SU-DHL-6 (cell line): Measurements from ENCODE around the gene ACACA.

Experiments
- H2AFZ ChIP-seq: fragments of 200-600 bp; sonication (generic); 2 replicates; pipeline ENCODE4 v1.6.1; 2014; ENCODE audit warnings: low read depth, mild to moderate bottlenecking, moderate library complexity, mixed read lengths, antibody characterized with exemption, low read length; ENCODE audit not compliant: severe bottlenecking
- H3F3A ChIP-seq: fragments of 200-600 bp; shearing (Covaris generic); 2 replicates; pipeline ENCODE4 v1.6.0; 2016; ENCODE audit warnings: antibody characterized with exemption, mild to moderate bottlenecking; ENCODE audit not compliant: insufficient read depth
- H3K27ac ChIP-seq: fragments of 200-600 bp; sonication (generic); 2 replicates; pipeline ENCODE4 v1.5.1; 2016; ENCODE audit warnings: low read depth, mild to moderate bottlenecking, low read length, moderate library complexity, mixed read lengths
- H3K27me3 ChIP-seq: fragments of 200-600 bp; sonication (generic), shearing (Covaris generic); 2 replicates; pipeline ENCODE4 v1.6.0; 2014; ENCODE audit warnings: mild to moderate bottlenecking, low read length
- H3K36me3 ChIP-seq: fragments of 200-600 bp; sonication (generic); 2 replicates; pipeline ENCODE4 v1.6.1; 2014; ENCODE audit warnings: mild to moderate bottlenecking, low read length, mixed read lengths
- H3K4me2 ChIP-seq: fragments of 300-600, 200-600 bp; shearing (Covaris generic), sonication (generic); 2 replicates; pipeline ENCODE4 v1.6.0; 2014; ENCODE audit warnings: low read length, low read depth, mild to moderate bottlenecking; ENCODE audit not compliant: poor library complexity, severe bottlenecking
- H3K4me3 ChIP-seq: fragments of 200-600 bp; sonication (generic); 2 replicates; pipeline ENCODE4 v1.5.1; 2014; ENCODE audit warnings: antibody characterized with exemption, low read length, mild to moderate bottlenecking, mixed read lengths; ENCODE audit not compliant: insufficient read depth, poor library complexity, severe bottlenecking
- H3K79me2 ChIP-seq: fragments of 200-600 bp; sonication (generic); 2 replicates; pipeline ENCODE4 v1.6.1; 2014; ENCODE audit warnings: mild to moderate bottlenecking, low read length, moderate library complexity; ENCODE audit not compliant: insufficient read depth
- H3K9ac ChIP-seq: fragments of 200-600 bp; sonication (generic); 2 replicates; pipeline ENCODE4 v1.7.0; 2014; ENCODE audit warnings: mild to moderate bottlenecking, low read length
- H3K9me2 ChIP-seq: fragments of 200-600 bp; sonication (generic); replicated peaks from 2 replicates; pipeline ENCODE4 v1.6.1; 2014; ENCODE audit warnings: low read length; ENCODE audit not compliant: insufficient read depth
- H3K9me3 ChIP-seq: fragments of 200-600 bp; sonication (generic); 2 replicates; pipeline ENCODE4 v1.6.1; 2014; ENCODE audit warnings: low read length, mixed read lengths; ENCODE audit not compliant: insufficient read depth
- H4K20me1 ChIP-seq: fragments of 200-600 bp; sonication (generic); 2 replicates; pipeline ENCODE4 v1.6.1; 2014; ENCODE audit warnings: low read depth, mild to moderate bottlenecking, antibody characterized with exemption, low read length, moderate library complexity, mixed read lengths
- CTCF ChIP-seq: fragments of 200-600 bp; sonication (generic); IDR thresholded peaks from one replicate; pipeline ENCODE4 v1.5.1; 2017; ENCODE audit warnings: antibody characterized with exemption, mild to moderate bottlenecking, low read length, moderate library complexity; ENCODE audit not compliant: insufficient read depth, poor library complexity, severe bottlenecking
- EZH2phosphoT487 ChIP-seq: fragments of 200-600 bp; sonication (generic), shearing (Covaris generic); conservative IDR thresholded peaks from 2 replicates; pipeline ENCODE4 v1.6.1; 2018; ENCODE audit warnings: mild to moderate bottlenecking, antibody characterized with exemption, low read length, moderate library complexity, mixed read lengths

Gene ACACA

GRCh38 chr17:37211136-37211535 is 195.5 kb downstream of the ACACA start:
- Histone ChIP-seq H3K79me2 (no peaks in the 10 kb centered on the region), H3K4me2 (no peak overlapping the region), H3K36me3 (peaks cover 27% of the 10 kb centered on the region; the same call in 1 of the 2 replicates), H4K20me1 (no peaks in the 10 kb centered on the region), H3K9me3 (no peaks in the 10 kb centered on the region), H2AFZ (no peak overlapping the region), H3K27ac (no peak overlapping the region), H3F3A (no peaks in the 10 kb centered on the region), H3K4me3 (no peak overlapping the region), H3K9ac (no peak overlapping the region), H3K27me3 (no peaks in the 10 kb centered on the region), H3K9me2 (no peaks in the 10 kb centered on the region)
- no peak for TF ChIP-seq EZH2phosphoT487

- Histone ChIP-seq H3K9me3 (no peaks in the 10 kb centered on the region), H3K27ac (no peak overlapping the region), H3K79me2 (no peaks in the 10 kb centered on the region), H2AFZ (no peak overlapping the region), H3K27me3 (no peaks in the 10 kb centered on the region), H3K9me2 (no peaks in the 10 kb centered on the region), H3K36me3 (peaks cover 39% of the 10 kb centered on the region), H3K9ac (no peak overlapping the region), H3K4me3 (no peak overlapping the region), H3K4me2 (no peak overlapping the region), H4K20me1 (no peaks in the 10 kb centered on the region), H3F3A (no peaks in the 10 kb centered on the region)
- TF ChIP-seq EZH2phosphoT487 (no peak), CTCF (no peak)
These were observed 199.5 kb downstream of the ACACA start for GRCh38 chr17:37207103-37207502.

GRCh38 chr17:37206299-37206698 is 200.3 kb downstream of the ACACA start:
- Histone ChIP-seq H3K4me2 (no peak overlapping the region), H3K9ac (no peak overlapping the region), H3K4me3 (no peak overlapping the region), H3K36me3 (peaks cover 41% of the 10 kb centered on the region), H3K9me3 (no peaks in the 10 kb centered on the region), H3K9me2 (no peaks in the 10 kb centered on the region), H3K27me3 (no peaks in the 10 kb centered on the region), H3K27ac (no peak overlapping the region), H3K79me2 (no peaks in the 10 kb centered on the region), H3F3A (no peaks in the 10 kb centered on the region), H4K20me1 (no peaks in the 10 kb centered on the region), H2AFZ (no peak overlapping the region)
- TF ChIP-seq EZH2phosphoT487, result no peak
- no peak for TF ChIP-seq CTCF

GRCh38 chr17:37200497-37200896 is 206.1 kb downstream of the ACACA start:
- H3K27me3 ChIP-seq, result no peaks in the 10 kb centered on the region
- no peaks in the 10 kb centered on the region for H4K20me1 ChIP-seq
- H3K9me2 ChIP-seq, result no peaks in the 10 kb centered on the region
- no peak overlapping the region for H3K4me2 ChIP-seq
- TF ChIP-seq CTCF (no peak), EZH2phosphoT487 (no peak)
- H3K4me3 ChIP-seq, result no peak overlapping the region
- H3F3A ChIP-seq, result peaks cover 7% of the 10 kb centered on the region; the same call in 1 of the 2 replicates
- H2AFZ ChIP-seq, result no peak overlapping the region
- H3K79me2 ChIP-seq, result no peaks in the 10 kb centered on the region
- H3K36me3 ChIP-seq, result peaks cover 35% of the 10 kb centered on the region
- H3K9me3 ChIP-seq, result no peaks in the 10 kb centered on the region
- no peak overlapping the region for H3K9ac ChIP-seq
- H3K27ac ChIP-seq, result no peak overlapping the region
